ENCODE measurements around the gene SOD2. TPM values are rescaled to one million over a fixed set of nuclear protein-coding genes. Genes with fewer than 3 reads are reported as not detected.
"Not testable (repeated sequence)": the region's sequence is repeated elsewhere in the genome, so short reads cannot be mapped to it uniquely, and the experiment has no call there.

The SOD2 gene
- total and polyA plus RNA-seq, 2 of the 13 experiments (the other 11 are each of a cell fraction or from before 2014, with no cell fraction given), result 304 to 309 TPM

DNA sequence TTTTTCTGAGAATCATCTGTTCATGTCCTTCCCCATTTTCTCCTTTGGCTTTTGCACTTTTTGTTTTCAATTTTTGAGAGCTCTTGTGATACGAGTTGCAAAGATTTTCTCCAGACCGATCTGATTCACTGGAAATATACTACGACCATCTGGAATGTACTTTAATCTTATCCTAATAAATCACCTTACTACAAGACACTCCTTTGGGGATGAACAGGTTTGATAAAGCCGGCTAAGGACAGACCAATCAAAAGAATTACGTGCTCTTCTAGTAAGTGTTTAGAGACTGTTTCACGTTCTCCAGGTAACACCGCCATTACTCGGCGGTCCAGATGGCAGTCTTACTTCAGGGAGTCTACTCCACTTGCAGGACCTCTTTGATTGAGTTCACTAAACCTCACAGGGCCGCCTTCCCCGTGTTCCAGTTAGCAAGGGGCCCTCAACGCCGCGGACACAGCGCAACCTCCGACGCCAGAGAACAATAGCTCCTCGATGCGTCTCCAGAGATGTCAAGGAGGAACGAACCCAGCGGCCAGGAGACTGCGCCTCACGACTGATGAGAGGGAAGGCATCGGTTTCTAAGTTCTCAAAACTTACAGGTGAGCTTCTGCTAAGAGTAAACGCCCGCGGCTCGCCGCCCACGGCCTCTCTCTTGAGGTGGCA, 33.3 kb upstream of the SOD2 start (continued):
- TF ChIP-seq, protein P1, sequence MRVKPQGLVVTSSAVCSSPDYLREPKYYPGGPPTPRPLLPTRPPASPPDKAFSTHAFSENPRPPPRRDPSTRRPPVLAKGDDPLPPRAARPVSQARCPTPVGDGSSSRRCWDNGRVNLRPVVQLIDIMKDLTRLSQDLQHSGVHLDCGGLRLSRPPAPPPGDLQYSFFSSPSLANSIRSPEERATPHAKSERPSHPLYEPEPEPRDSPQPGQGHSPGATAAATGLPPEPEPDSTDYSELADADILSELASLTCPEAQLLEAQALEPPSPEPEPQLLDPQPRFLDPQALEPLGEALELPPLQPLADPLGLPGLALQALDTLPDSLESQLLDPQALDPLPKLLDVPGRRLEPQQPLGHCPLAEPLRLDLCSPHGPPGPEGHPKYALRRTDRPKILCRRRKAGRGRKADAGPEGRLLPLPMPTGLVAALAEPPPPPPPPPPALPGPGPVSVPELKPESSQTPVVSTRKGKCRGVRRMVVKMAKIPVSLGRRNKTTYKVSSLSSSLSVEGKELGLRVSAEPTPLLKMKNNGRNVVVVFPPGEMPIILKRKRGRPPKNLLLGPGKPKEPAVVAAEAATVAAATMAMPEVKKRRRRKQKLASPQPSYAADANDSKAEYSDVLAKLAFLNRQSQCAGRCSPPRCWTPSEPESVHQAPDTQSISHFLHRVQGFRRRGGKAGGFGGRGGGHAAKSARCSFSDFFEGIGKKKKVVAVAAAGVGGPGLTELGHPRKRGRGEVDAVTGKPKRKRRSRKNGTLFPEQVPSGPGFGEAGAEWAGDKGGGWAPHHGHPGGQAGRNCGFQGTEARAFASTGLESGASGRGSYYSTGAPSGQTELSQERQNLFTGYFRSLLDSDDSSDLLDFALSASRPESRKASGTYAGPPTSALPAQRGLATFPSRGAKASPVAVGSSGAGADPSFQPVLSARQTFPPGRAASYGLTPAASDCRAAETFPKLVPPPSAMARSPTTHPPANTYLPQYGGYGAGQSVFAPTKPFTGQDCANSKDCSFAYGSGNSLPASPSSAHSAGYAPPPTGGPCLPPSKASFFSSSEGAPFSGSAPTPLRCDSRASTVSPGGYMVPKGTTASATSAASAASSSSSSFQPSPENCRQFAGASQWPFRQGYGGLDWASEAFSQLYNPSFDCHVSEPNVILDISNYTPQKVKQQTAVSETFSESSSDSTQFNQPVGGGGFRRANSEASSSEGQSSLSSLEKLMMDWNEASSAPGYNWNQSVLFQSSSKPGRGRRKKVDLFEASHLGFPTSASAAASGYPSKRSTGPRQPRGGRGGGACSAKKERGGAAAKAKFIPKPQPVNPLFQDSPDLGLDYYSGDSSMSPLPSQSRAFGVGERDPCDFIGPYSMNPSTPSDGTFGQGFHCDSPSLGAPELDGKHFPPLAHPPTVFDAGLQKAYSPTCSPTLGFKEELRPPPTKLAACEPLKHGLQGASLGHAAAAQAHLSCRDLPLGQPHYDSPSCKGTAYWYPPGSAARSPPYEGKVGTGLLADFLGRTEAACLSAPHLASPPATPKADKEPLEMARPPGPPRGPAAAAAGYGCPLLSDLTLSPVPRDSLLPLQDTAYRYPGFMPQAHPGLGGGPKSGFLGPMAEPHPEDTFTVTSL (CRISPR knock-in tag; IDR thresholded peaks at IDR 0.05; ENCODE audit: borderline replicate concordance), result no peak; the same call in 1 of the 2 replicates
- TF ChIP-seq RFX5 (IDR thresholded peaks at IDR 0.05; ENCODE audit: low read depth, low read length), result no peak
- peak; percentile 99; the same call in 1 of the 2 replicates for TF ChIP-seq ZNF784 (CRISPR knock-in tag; IDR thresholded peaks at IDR 0.05; ENCODE audit: borderline replicate concordance)

- peak; percentile 47; the same call in 1 of the 2 replicates for TF ChIP-seq ZNF362 (CRISPR knock-in tag; IDR thresholded peaks at IDR 0.05; ENCODE audit: borderline replicate concordance)
- peak; percentile 93 for TF ChIP-seq ZNF121 (CRISPR knock-in tag; IDR thresholded peaks at IDR 0.05)
- TF ChIP-seq ARNT2 (CRISPR knock-in tag; IDR thresholded peaks at IDR 0.05; ENCODE audit: low read depth), result peak; percentile 32; the same call in 1 of the 2 replicates
- TF ChIP-seq SMAD9 (CRISPR knock-in tag; IDR thresholded peaks at IDR 0.05), result 0 out of 2 replicates have a peak, but pooled peaks have one; percentile 1
- H3K9ac ChIP-seq (ENCODE audit: insufficient read depth, low read depth, low read length); H3K27ac ChIP-seq (ENCODE audit: extremely low read length, insufficient read depth, low read length); H3K36me3 ChIP-seq (replicated peaks in 1 of 2; ENCODE audit: control insufficient read depth in 1 of 2, insufficient read depth in 2 of 2, low read length in 2 of 2); intact Hi-C loops (cut with micrococcal nuclease; ENCODE audit: unreplicated experiment); ATAC-seq; FAIRE-seq; H3K9me3 ChIP-seq (ENCODE audit: low read length); CTCF ChIA-PET (ENCODE audit: low intra/inter-chr PET ratio, low total read pairs); H3K27me3 ChIP-seq (ENCODE audit: control insufficient read depth in 1 of 2, insufficient read depth in 2 of 2, low read length in 2 of 2); H2AFZ ChIP-seq (ENCODE audit: low read length); BruUV-seq (replicated peaks); DNase-seq (ENCODE audit: low spot score): not testable (repeated sequence)
- H3K4me3 ChIP-seq (replicated peaks in 1 of 3; ENCODE audit: insufficient read depth in 1 of 3, low read depth in 2 of 3, low read length in 3 of 3), result peak overlapping the region in 2 of 3 experiments; percentile 53 to 97; a peak in 2 of 6 replicates
- H3K4me1 ChIP-seq (ENCODE audit: insufficient read depth, low read length), result peaks cover 42% of the 10 kb centered on the region
- peaks cover 28% of the 10 kb centered on the region for H4K20me1 ChIP-seq (ENCODE audit: insufficient read depth, low read length)
- in situ Hi-C loops (cut with HindIII; ENCODE audit: extremely low pct_ligation_motif_present, low pct_unique_long_range_greater_than_20kb), result loop anchor here (5.0 kb wide), 3 partner anchors 33 to 62 kb away; partner anchors contain the start of genes ACAT2, SOD2 and TCP1
- H3K79me2 ChIP-seq (ENCODE audit: insufficient read depth, low read length), result peaks cover 75% of the 10 kb centered on the region
- WGBS (ENCODE audit: low lambda C conversion rate), result 85% methylated on average over 3 of the region's 3 CpGs
- H3K4me2 ChIP-seq (ENCODE audit: low read depth, low read length), result peak overlapping the region; percentile 92
- POLR2A ChIA-PET, result interaction anchor here (1.9 to 13.1 kb wide), 4 partner anchors 23 to 65 kb away, joined by 5 to 175 read pairs (median 154); partner anchors contain the start of genes ACAT2, MRPL18, SOD2 and TCP1
Observed at GRCh38 chr6:159725208-159725607, 32.2 kb upstream of the SOD2 start.
